Smooth muscle cell (in vitro differentiated cells): Measurements from ENCODE around the gene MSRB3. TPM values are rescaled to one million over a fixed set of nuclear protein-coding genes. Genes with fewer than 3 reads are reported as not detected.

Source experiments
- DNase-seq: peaks from one replicate; lab custom pipeline; 2025; ENCODE audit not compliant: unreplicated experiment; lab: John Stamatoyannopoulos, UW
- H2AFZ ChIP-seq: fragments of 200-600 bp; sonication (generic); 2 replicates; pipeline ENCODE4 v1.6.0; 2016; ENCODE audit warnings: antibody characterized with exemption, low read depth, mild to moderate bottlenecking
- H3F3A ChIP-seq: fragments of 200-600 bp; sonication (generic); 2 replicates; pipeline ENCODE4 v1.6.0; 2017; ENCODE audit warnings: antibody characterized with exemption, low read depth
- H3K27ac ChIP-seq: fragments of 200-600 bp; sonication (generic); 2 replicates; pipeline ENCODE4 v1.5.1; 2016; ENCODE audit warnings: low read depth, mild to moderate bottlenecking
- H3K27me3 ChIP-seq: fragments of 200-600 bp; sonication (generic); 2 replicates; pipeline ENCODE4 v1.6.1; 2016; ENCODE audit warnings: low read depth, mild to moderate bottlenecking
- H3K36me3 ChIP-seq: fragments of 200-600 bp; sonication (generic); 2 replicates; pipeline ENCODE4 v1.5.1; 2016; ENCODE audit warnings: low read depth
- H3K4me1 ChIP-seq: fragments of 200-600 bp; sonication (generic); 2 replicates; pipeline ENCODE4 v1.5.1; 2016; ENCODE audit warnings: low read depth
- H3K4me2 ChIP-seq: fragments of 200-600 bp; sonication (generic); 2 replicates; pipeline ENCODE4 v1.6.0; 2016; ENCODE audit warnings: mild to moderate bottlenecking
- H3K4me3 ChIP-seq: fragments of 200-600 bp; sonication (generic); 2 replicates; pipeline ENCODE4 v1.5.1; 2016; ENCODE audit warnings: mild to moderate bottlenecking
- H3K79me2 ChIP-seq: fragments of 200-600 bp; sonication (generic); 2 replicates; pipeline ENCODE4 v1.6.0; 2016; ENCODE audit warnings: low read depth, mild to moderate bottlenecking
- H3K9ac ChIP-seq: fragments of 200-600 bp; sonication (generic); 2 replicates; pipeline ENCODE4 v1.6.0; 2016; ENCODE audit warnings: low read depth
- H3K9me3 ChIP-seq: fragments of 200-600 bp; sonication (generic); replicated peaks from 2 replicates; pipeline ENCODE4 v1.5.1; 2016; ENCODE audit warnings: low read depth
- H4K20me1 ChIP-seq: fragments of 200-600 bp; sonication (generic); 2 replicates; pipeline ENCODE4 v1.6.0; 2016; ENCODE audit warnings: low read depth
- CTCF ChIP-seq: fragments of 200-600 bp; sonication (generic); IDR thresholded peaks from 2 replicates; pipeline ENCODE4 v1.5.1; 2017; ENCODE audit warnings: borderline replicate concordance, mild to moderate bottlenecking, antibody characterized with exemption; ENCODE audit not compliant: insufficient read depth, poor library complexity, severe bottlenecking
- WGBS: methylation state at CpG from one replicate; pipeline ENCODE4 v1.1.7; 2016; ENCODE audit warnings: low lambda C conversion rate; 5-methylcytosine and 5-hydroxymethylcytosine counted together
- polyA plus RNA-seq: library from polyadenylated mRNA; unstranded; fragments of >200 nt; fragmentation: Nextera tagmentation; extraction: Ambion mirVana; gene quantifications from 2 replicates; pipeline ENCODE4 v1.2.1, GENCODE V29; 2016
- total RNA-seq: library from RNA; depleted of rRNA; stranded (reverse); fragments of >200 nt; gene quantifications from 2 replicates; pipeline ENCODE4 v1.2.3, GENCODE V29; 2014

Gene MSRB3
- total and polyA plus RNA-seq, 2 experiments from 2014 or later = 63.1 to 107 TPM

GRCh38 chr12:65252515-65252914 lies 26.0 kb upstream of the MSRB3 start:
- Histone ChIP-seq H2AFZ (no peak overlapping the region), H4K20me1 (no peaks in the 10 kb centered on the region), H3K79me2 (no peaks in the 10 kb centered on the region), H3K27me3 (no peaks in the 10 kb centered on the region), H3K4me2 (no peak overlapping the region), H3K4me1 (no peaks in the 10 kb centered on the region), H3K9me3 (no peaks in the 10 kb centered on the region), H3K4me3 (no peak overlapping the region), H3K27ac (no peak overlapping the region), H3K9ac (no peak overlapping the region), H3F3A (no peaks in the 10 kb centered on the region), H3K36me3 (no peaks in the 10 kb centered on the region)
- DNase-seq = no peak
- TF ChIP-seq CTCF = no peak
- WGBS = 77% methylated on average over 1 of the region's 1 CpG

- H3F3A ChIP-seq = no peaks in the 10 kb centered on the region
- no peaks in the 10 kb centered on the region for H3K27me3 ChIP-seq
- no peaks in the 10 kb centered on the region for H4K20me1 ChIP-seq
- no peaks in the 10 kb centered on the region for H3K4me1 ChIP-seq
- no peak overlapping the region for H3K4me2 ChIP-seq
- H2AFZ ChIP-seq = no peak overlapping the region
- no peaks in the 10 kb centered on the region for H3K9me3 ChIP-seq
- no peaks in the 10 kb centered on the region for H3K79me2 ChIP-seq
- H3K9ac ChIP-seq = no peak overlapping the region
- H3K4me3 ChIP-seq = no peak overlapping the region
- no peak overlapping the region for H3K27ac ChIP-seq
- no peaks in the 10 kb centered on the region for H3K36me3 ChIP-seq
- no peak for DNase-seq
- no peak for TF ChIP-seq CTCF
Observed at GRCh38 chr12:65257986-65258385, 20.5 kb upstream of the MSRB3 start.

- Histone ChIP-seq H3K4me3 (no peak overlapping the region), H3K4me1 (no peaks in the 10 kb centered on the region), H3K27me3 (no peaks in the 10 kb centered on the region), H3K4me2 (no peak overlapping the region), H3F3A (no peaks in the 10 kb centered on the region), H3K79me2 (no peaks in the 10 kb centered on the region), H3K27ac (no peak overlapping the region), H3K9ac (no peak overlapping the region), H3K9me3 (no peaks in the 10 kb centered on the region), H2AFZ (no peak overlapping the region), H4K20me1 (no peaks in the 10 kb centered on the region), H3K36me3 (no peaks in the 10 kb centered on the region)
- TF ChIP-seq CTCF = no peak
- DNase-seq = no peak
Observed at GRCh38 chr12:65259501-65259900, 19.0 kb upstream of the MSRB3 start.

- TF ChIP-seq CTCF = no peak
- Histone ChIP-seq H3F3A (no peaks in the 10 kb centered on the region), H3K27ac (no peak overlapping the region), H3K9ac (no peak overlapping the region), H3K4me2 (no peak overlapping the region), H3K9me3 (no peaks in the 10 kb centered on the region), H4K20me1 (no peaks in the 10 kb centered on the region), H3K4me3 (no peak overlapping the region), H3K36me3 (no peaks in the 10 kb centered on the region), H3K4me1 (no peaks in the 10 kb centered on the region), H3K79me2 (no peaks in the 10 kb centered on the region), H3K27me3 (no peaks in the 10 kb centered on the region), H2AFZ (no peak overlapping the region)
- 94% methylated on average over 4 of the region's 4 CpGs for WGBS
- no peak for DNase-seq
Observed at GRCh38 chr12:65263777-65264176, 14.7 kb upstream of the MSRB3 start.
